Heart right ventricle (tissue), 16 donors: Measurements from ENCODE around the gene IRX5. TPM values are rescaled to one million over a fixed set of nuclear protein-coding genes. Genes with fewer than 3 reads are reported as not detected.

ENCODE experiments used
- ATAC-seq, 8 donors: fragments of 200-7000 bp; cut with Tn5 transposase; one replicate each; pipeline ENCODE4 v1.9.1; 2020; ENCODE audit warnings: mild to moderate bottlenecking in 8 of 8, moderate library complexity in 8 of 8, moderate number of reproducible peaks in 1 of 8
- DNase-seq, 2 donors: peaks; one replicate each; pipeline ENCODE4 v3.0.0-alpha.2; 2020
- H3K27ac ChIP-seq, 10 donors: fragments of 200-600 bp; sonication (generic) in 2 of 10; one replicate each; pipeline versions ENCODE4 v1.5.0 to v1.8.0; 2020 to 2022; ENCODE audit warnings: mild to moderate bottlenecking in 3 of 10
- H3K27me3 ChIP-seq, 7 donors: fragments of 200-600 bp; one replicate each; pipeline ENCODE4 v1.8.0; 2021 to 2022; ENCODE audit warnings: mild to moderate bottlenecking in 2 of 7
- H3K36me3 ChIP-seq, 9 donors: fragments of 200-600 bp; sonication (generic) in 1 of 9; one replicate each; pipeline versions ENCODE4 v1.5.0 to v1.8.0; 2020 to 2022; ENCODE audit warnings: mild to moderate bottlenecking in 2 of 9
- H3K4me1 ChIP-seq, 9 donors: fragments of 200-600 bp; sonication (generic) in 1 of 9; one replicate each; pipeline versions ENCODE4 v1.5.0 to v1.8.0; 2020 to 2022; ENCODE audit warnings: mild to moderate bottlenecking in 4 of 9
- H3K4me3 ChIP-seq, 10 donors: fragments of 200-600 bp; sonication (generic) in 2 of 10; one replicate each; pipeline versions ENCODE4 v1.5.0 to v1.8.0; 2020 to 2022; ENCODE audit warnings: mild to moderate bottlenecking in 7 of 10, moderate library complexity in 2 of 10
- H3K9me3 ChIP-seq, 11 donors: fragments of 200-600 bp in 10 of 11; sonication (generic) in 2 of 11; one replicate each; pipeline versions ENCODE4 v1.5.0 to v1.8.0; 2013 to 2022; ENCODE audit warnings: mild to moderate bottlenecking in 2 of 11, control low read depth in 1 of 11, moderate library complexity in 1 of 11
- WGBS, 2 donors: extraction: QIAGEN DNeasy Blood & Tissue Kit; methylation state at CpG; one replicate each; pipeline ENCODE4 v1.1.7; 2013; ENCODE audit warnings: inconsistent platforms in 1 of 2; 5-methylcytosine and 5-hydroxymethylcytosine counted together
- intact Hi-C, 10 donors: fragments of 100-400 bp; cut with DNase I; formaldehyde crosslinking; loops; one replicate each; pipeline versions ENCODE4 v1.11.1 to v1.14.2; 2022
- polyA plus RNA-seq, 2 donors: library from polyadenylated mRNA; stranded (reverse); fragments of 200-250 nt; gene quantifications; one replicate each; pipeline ENCODE4 v1.2.3, GENCODE V29; 2013
- total RNA-seq, 10 donors: library from RNA; stranded (reverse); fragmentation: NEBNext Ultra II Directional in 3 of 10; extraction: Animal tissue kit (Norgen Biotek cat#: 25700) in 3 of 10; gene quantifications; one replicate each; pipeline versions ENCODE4 v1.2.1 to v1.2.4, GENCODE V29; 2021 to 2023
- TF ChIP-seq, protein P1 (sequence below), 9 donors: fragments of 200-600 bp; sonication (generic) in 2 of 9; IDR thresholded peaks; one replicate each; pipeline versions ENCODE4 v1.5.0 to v1.8.0; 2021 to 2022; ENCODE audit warnings: antibody characterized with exemption in 9 of 9, mild to moderate bottlenecking in 5 of 9, moderate library complexity in 1 of 9
- donor health status: Arrhythmogenic right ventricular cardiomyopathy.
- donor health status: ischemic (EF 13 %, LVEDD 7.1; RV severe dilation, severe dysfunction).
- donor health status: healthy with polysubstance abuse.
- donor health status: DM: no; HTN: yes; CAD: no.
- donor health status: DM: no; HTN: no; CAD: no.
- donor health status: ischemic (EF 25% LVEDD 6.9; RV normal size, moderate dysfunction).
- donor health status: ischemic (EF 25% LVEDD 5.7; RV mildly dilated, moderate dysfunction).
- donor health status: healthy.
- donor health status: DM: yes; HTN: yes; CAD: no.
- donor health status: Ischemic cardiomyopathy.
- donor health status: ischemic (EF 35%, LVEDD 5.7; RV mildly dilated, moderate dysfunction).
- donor health status: nonischemic (EF 11% LVEDD 7.7; RV severe dilation, severe dysfunction).
- donor health status: DM: yes; HTN: yes; CAD: no.
- donor health status: PGD.
- donor health status: ischemic (EF 29% LVEDD 5.4; RV normal size, mild dysfunction).
- donor health status: nonischemic (EF 23%, LVEDD 6.1; RV moderate dilation, normal function).

Gene IRX5
- total and polyA plus RNA-seq, 12 donors: 3.7 to 39.8 (median 22.9) TPM

DNA sequence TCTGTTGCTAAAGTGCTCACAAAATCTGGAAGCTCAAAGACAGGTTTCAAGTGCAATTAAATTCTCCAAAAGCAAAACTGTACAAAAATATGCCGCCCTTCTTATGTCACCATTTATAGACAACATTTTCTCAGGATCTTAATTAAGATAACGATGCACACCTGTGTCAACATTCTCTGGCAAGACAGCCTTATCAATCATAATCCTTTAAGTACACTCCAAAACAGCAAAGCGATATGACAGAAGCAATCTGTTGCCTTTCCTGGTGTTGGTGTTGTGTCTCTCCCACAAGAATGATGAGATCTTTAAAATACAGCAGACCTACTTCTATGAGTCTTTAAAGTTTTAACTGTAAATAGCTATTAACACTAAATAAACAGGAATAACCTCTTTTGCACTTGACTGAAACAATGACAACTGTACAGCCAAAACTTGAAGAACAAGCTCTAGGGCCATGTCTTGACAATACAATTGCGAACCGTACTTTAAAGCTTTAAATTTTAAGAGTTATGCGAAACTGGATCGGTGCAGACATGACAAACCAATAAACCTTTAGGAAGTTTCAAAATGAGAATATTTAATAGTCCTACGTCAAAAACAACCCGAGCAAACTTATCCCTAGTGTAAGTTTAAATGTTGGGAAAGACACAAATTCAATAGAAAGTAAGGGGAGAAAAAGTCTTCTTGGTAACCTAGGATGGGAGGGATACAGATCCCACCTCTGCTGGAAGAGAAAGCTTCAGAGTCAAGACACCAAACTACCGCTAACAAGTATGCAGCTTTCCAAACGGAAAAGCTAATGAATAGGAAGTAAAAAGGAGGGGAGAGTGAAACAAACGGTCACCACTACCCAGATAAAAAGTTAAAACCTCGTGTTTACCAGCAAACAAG is 3.3 kb upstream of the IRX5 start:
- H3K4me3 ChIP-seq: peak overlapping the region; percentile 34 to 90 (median 72)
- 32 to 39% methylated on average over 13 of the region's 13 CpGs for WGBS, 2 donors
- H3K36me3 ChIP-seq: no peaks in the 10 kb centered on the region
- ATAC-seq (no peak), DNase-seq (no peak)
- H3K9me3 ChIP-seq: no peaks in the 10 kb centered on the region
- TF ChIP-seq, protein P1, sequence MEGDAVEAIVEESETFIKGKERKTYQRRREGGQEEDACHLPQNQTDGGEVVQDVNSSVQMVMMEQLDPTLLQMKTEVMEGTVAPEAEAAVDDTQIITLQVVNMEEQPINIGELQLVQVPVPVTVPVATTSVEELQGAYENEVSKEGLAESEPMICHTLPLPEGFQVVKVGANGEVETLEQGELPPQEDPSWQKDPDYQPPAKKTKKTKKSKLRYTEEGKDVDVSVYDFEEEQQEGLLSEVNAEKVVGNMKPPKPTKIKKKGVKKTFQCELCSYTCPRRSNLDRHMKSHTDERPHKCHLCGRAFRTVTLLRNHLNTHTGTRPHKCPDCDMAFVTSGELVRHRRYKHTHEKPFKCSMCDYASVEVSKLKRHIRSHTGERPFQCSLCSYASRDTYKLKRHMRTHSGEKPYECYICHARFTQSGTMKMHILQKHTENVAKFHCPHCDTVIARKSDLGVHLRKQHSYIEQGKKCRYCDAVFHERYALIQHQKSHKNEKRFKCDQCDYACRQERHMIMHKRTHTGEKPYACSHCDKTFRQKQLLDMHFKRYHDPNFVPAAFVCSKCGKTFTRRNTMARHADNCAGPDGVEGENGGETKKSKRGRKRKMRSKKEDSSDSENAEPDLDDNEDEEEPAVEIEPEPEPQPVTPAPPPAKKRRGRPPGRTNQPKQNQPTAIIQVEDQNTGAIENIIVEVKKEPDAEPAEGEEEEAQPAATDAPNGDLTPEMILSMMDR (IDR thresholded peaks at IDR 0.05): no peak
- H3K27me3 ChIP-seq: peaks cover 0 to 92% (median 18%) of the 10 kb centered on the region in 7 donors
- H3K27ac ChIP-seq: peak overlapping the region; percentile 15 to 96 (median 88)
- intact Hi-C loops: loop anchor here in 7 of 10 donors (2.0 to 10.0 kb wide), 12 partner anchors 110 to 1425 kb away; partner anchors contain the start of genes IRX3 (in 5 of the 7) and AKTIP (in 1 of the 7)
- peaks cover 0 to 38% (median 23%) of the 10 kb centered on the region in 9 donors for H3K4me1 ChIP-seq

DNA sequence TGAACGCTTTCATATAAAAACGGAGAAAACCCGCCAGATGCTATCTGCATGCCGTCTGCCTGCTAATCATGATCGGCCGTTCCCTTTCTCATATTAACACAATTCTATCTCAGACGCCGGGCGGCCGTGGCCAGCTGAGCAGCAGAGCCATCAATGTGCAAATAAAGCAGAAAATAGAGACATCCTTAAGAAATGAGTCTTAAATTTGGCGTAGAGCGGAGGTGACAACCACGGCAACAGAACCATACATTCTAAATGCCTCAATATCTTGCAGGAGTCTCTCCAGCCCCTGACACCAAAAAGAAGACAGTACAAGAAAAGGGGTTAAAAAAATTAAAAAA is 2.7 kb upstream of the IRX5 start:
- Histone ChIP-seq H3K4me1 (peaks cover 0 to 39% (median 25%) of the 10 kb centered on the region in 9 donors), H3K27ac (peak overlapping the region; percentile 15 to 96 (median 88)), H3K36me3 (no peaks in the 10 kb centered on the region), H3K9me3 (no peaks in the 10 kb centered on the region), H3K27me3 (peaks cover 0 to 93% (median 24%) of the 10 kb centered on the region in 7 donors), H3K4me3 (peak overlapping the region; percentile 34 to 90 (median 72))
- 1 to 2% methylated on average over 13 of the region's 13 CpGs for WGBS, 2 donors
- TF ChIP-seq, protein P1 (IDR thresholded peaks at IDR 0.05): no peak
- DNase-seq: no peak
- no peak for ATAC-seq
- intact Hi-C loops: loop anchor here in 7 of 10 donors (2.0 to 10.0 kb wide), 12 partner anchors 111 to 1426 kb away; partner anchors contain the start of genes IRX3 (in 5 of the 7) and AKTIP (in 1 of the 7)

DNA sequence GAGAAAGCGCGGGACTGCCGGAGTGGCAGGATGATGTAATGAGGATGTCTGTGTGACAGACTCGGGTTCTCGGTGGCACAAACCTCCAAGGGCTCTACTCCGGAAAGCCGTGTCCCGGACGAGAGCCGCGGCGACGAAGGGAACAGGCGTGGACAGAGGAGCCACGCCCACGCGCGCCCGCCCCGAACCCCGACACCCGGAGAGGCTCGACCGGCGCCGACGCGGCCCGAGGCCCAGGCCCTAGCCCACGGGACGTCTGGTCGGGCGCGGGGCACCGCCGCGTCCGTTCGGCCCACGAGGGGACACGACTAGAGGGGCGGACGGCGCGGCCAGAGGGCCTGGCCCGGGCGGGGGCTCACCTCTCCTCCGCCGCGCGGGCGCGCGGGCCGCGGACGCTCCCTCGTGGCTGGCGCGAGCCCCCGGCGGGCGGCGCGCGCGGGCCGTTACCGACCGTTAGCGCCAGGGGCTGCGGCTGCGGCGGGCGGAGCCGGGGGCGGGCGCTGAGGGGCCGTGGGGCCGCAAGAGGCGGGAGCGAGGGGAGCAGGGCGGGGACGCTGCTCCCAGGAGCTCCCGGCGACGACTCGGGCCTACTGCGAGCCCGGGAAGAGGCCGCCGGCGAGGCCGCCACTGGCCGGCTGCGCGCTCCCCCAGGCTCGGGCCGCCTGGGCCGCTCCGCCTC is 2.1 kb upstream of the IRX5 start:
- WGBS, 2 donors: 0% methylated on average over 86 to 98 of the region's 101 CpGs
- Histone ChIP-seq H3K4me1 (peaks cover 0 to 39% (median 25%) of the 10 kb centered on the region in 9 donors), H3K9me3 (no peaks in the 10 kb centered on the region), H3K27me3 (peaks cover 0 to 93% (median 29%) of the 10 kb centered on the region in 7 donors), H3K27ac (peak overlapping the region; percentile 74 to 96 (median 88)), H3K36me3 (peaks cover 0 to 4% (median 0%) of the 10 kb centered on the region in 9 donors), H3K4me3 (peak overlapping the region; percentile 34 to 90 (median 72))
- ATAC-seq (peak in 6 of 8 donors; percentile 5 to 68 (median 47)), DNase-seq (peak; percentile 77 to 80)
- intact Hi-C loops: loop anchor here in 7 of 10 donors (2.0 to 10.0 kb wide), 12 partner anchors 111 to 1426 kb away; partner anchors contain the start of genes IRX3 (in 5 of the 7) and AKTIP (in 1 of the 7)
- TF ChIP-seq, protein P1 (IDR thresholded peaks at IDR 0.05): peak in 3 of 9 donors; percentile 21 to 27 (median 23)
